OCI-LY3 (cell line): Measurements from ENCODE around the gene ELMO1.

Source experiments
- CTCF ChIP-seq: fragments of 200-600, 300-600 bp; sonication (generic); IDR thresholded peaks from 2 replicates; pipeline ENCODE4 v1.5.1; 2014; ENCODE audit warnings: antibody characterized with exemption, low read length, low read depth
- EZH2phosphoT487 ChIP-seq: fragments of 200-600 bp; shearing (Covaris generic); IDR thresholded peaks from 2 replicates; pipeline ENCODE4 v1.6.1; 2018; ENCODE audit warnings: antibody characterized with exemption, mixed run types, low read depth

- TF ChIP-seq CTCF (no peak), EZH2phosphoT487 (no peak)
Measured at GRCh38 chr7:37354656-37355131, 94.0 kb downstream of the ELMO1 start.
